Lung (tissue), 12 donors: ENCODE data around the gene SLC39A2. TPM values are rescaled to one million over a fixed set of nuclear protein-coding genes. Genes with fewer than 3 reads are reported as not detected.

Experiments
- ATAC-seq: fragments of 200-7000 bp; cut with Tn5 transposase; one replicate; pipeline ENCODE4 v1.9.1; 2020; ENCODE audit warnings: moderate number of reproducible peaks; ENCODE audit not compliant: insufficient read depth, low FRiP score
- DNase-seq, 3 donors: peaks; one replicate each; pipeline ENCODE4 v3.0.0-alpha.2; 2013 to 2017
- H3K27ac ChIP-seq, 2 donors: one replicate each; pipeline ENCODE4 v1.5.1; 2013; ENCODE audit warnings: mild to moderate bottlenecking in 2 of 2, moderate library complexity in 2 of 2, control low read depth in 1 of 2, inconsistent platforms in 1 of 2, low read depth in 1 of 2, low read length in 1 of 2
- H3K27me3 ChIP-seq, 3 donors: one replicate each; pipeline ENCODE4 v1.5.1; 2013; ENCODE audit warnings: low read length in 2 of 3; ENCODE audit not compliant: control insufficient read depth in 3 of 3, insufficient read depth in 3 of 3
- H3K36me3 ChIP-seq, 4 donors: one replicate each; pipeline ENCODE4 v1.5.1; 2013; ENCODE audit warnings: low read length in 4 of 4, mild to moderate bottlenecking in 1 of 4, moderate library complexity in 1 of 4; ENCODE audit not compliant: control insufficient read depth in 4 of 4, insufficient read depth in 4 of 4
- H3K4me1 ChIP-seq, 5 donors: one replicate each; pipeline ENCODE4 v1.5.1; 2013; ENCODE audit warnings: low read length in 5 of 5, mild to moderate bottlenecking in 2 of 5, moderate library complexity in 1 of 5; ENCODE audit not compliant: control insufficient read depth in 5 of 5, insufficient read depth in 5 of 5
- H3K4me3 ChIP-seq: one replicate; pipeline ENCODE4 v1.5.1; 2013; ENCODE audit warnings: mild to moderate bottlenecking, control low read depth, moderate library complexity
- H3K9ac ChIP-seq, 2 donors: one replicate each; pipeline ENCODE4 v1.5.1; 2013; ENCODE audit warnings: low read length in 2 of 2, control low read depth in 1 of 2; ENCODE audit not compliant: insufficient read depth in 1 of 2
- H3K9me3 ChIP-seq, 4 donors: one replicate each; pipeline ENCODE4 v1.5.1; 2013; ENCODE audit warnings: low read length in 3 of 4, mild to moderate bottlenecking in 1 of 4, moderate library complexity in 1 of 4; ENCODE audit not compliant: control insufficient read depth in 4 of 4, insufficient read depth in 3 of 4
- CTCF ChIP-seq: IDR thresholded peaks from 2 replicates; pipeline ENCODE4 v1.5.1; 2012; ENCODE audit warnings: mild to moderate bottlenecking; ENCODE audit errors: control extremely low read depth, extremely low read depth
- WGBS, 2 donors: extraction: QIAGEN DNeasy Blood & Tissue Kit; methylation state at CpG; one replicate each; pipeline ENCODE4 v1.1.7; 2013; 5-methylcytosine and 5-hydroxymethylcytosine counted together
- polyA plus RNA-seq, 2 donors: library from polyadenylated mRNA; stranded (reverse); fragments of 200-250 nt; gene quantifications; one replicate each; pipeline ENCODE4 v1.2.1, GENCODE V29; 2013
- total RNA-seq, 2 donors: library from RNA; depleted of rRNA in 1 of 2; stranded (reverse); fragments of >200 nt in 1 of 2; gene quantifications; one replicate each; pipeline ENCODE4 v1.2.1, GENCODE V29; 2014 to 2021
- donor health status: control.
- donor health status: control.
- donor health status: Bipolar disorder and iron deficiency.
- donor health status: healthy.
- donor health status: DM: yes; HTN: yes; CAD: no.

The SLC39A2 gene
- total and polyA plus RNA-seq, 4 donors = 0.02 to 0.08 TPM; not detected in 2

GRCh38 chr14:20973501-20973900 is 25.6 kb upstream of the SLC39A2 start:
- Histone ChIP-seq H3K4me3 (no peak overlapping the region), H3K9ac (no peak overlapping the region), H3K4me1 (peaks cover 0 to 11% (median 0%) of the 10 kb centered on the region in 5 donors), H3K27me3 (no peaks in the 10 kb centered on the region), H3K36me3 (no peaks in the 10 kb centered on the region), H3K27ac (no peak overlapping the region), H3K9me3 (no peaks in the 10 kb centered on the region)
- TF ChIP-seq CTCF = no peak
- ATAC-seq (no peak), DNase-seq (no peak)
- WGBS, 2 donors = 96 to 98% methylated on average over 3 of the region's 3 CpGs

GRCh38 chr14:20976291-20976690 is 22.8 kb upstream of the SLC39A2 start:
- Histone ChIP-seq H3K4me3 (no peak overlapping the region), H3K27me3 (no peaks in the 10 kb centered on the region), H3K36me3 (no peaks in the 10 kb centered on the region), H3K9ac (no peak overlapping the region), H3K9me3 (no peaks in the 10 kb centered on the region), H3K27ac (no peak overlapping the region), H3K4me1 (peaks cover 0 to 5% (median 0%) of the 10 kb centered on the region in 5 donors)
- ATAC-seq = no peak
- TF ChIP-seq CTCF = no peak
- WGBS, 2 donors = 93 to 100% methylated on average over 1 of the region's 1 CpG
- DNase-seq = no peak

GRCh38 chr14:20978687-20979086 is 20.4 kb upstream of the SLC39A2 start:
- H3K4me3 ChIP-seq = no peak overlapping the region
- no peaks in the 10 kb centered on the region for H3K4me1 ChIP-seq
- H3K27ac ChIP-seq = no peak overlapping the region
- ATAC-seq (no peak), DNase-seq (no peak)
- H3K36me3 ChIP-seq = no peaks in the 10 kb centered on the region
- no peak overlapping the region for H3K9ac ChIP-seq
- WGBS, 2 donors = 51 to 74% methylated on average over 1 of the region's 1 CpG
- H3K9me3 ChIP-seq = no peaks in the 10 kb centered on the region
- no peaks in the 10 kb centered on the region for H3K27me3 ChIP-seq
- no peak for TF ChIP-seq CTCF

- Histone ChIP-seq H3K9ac (no peak overlapping the region), H3K27ac (no peak overlapping the region), H3K4me1 (no peaks in the 10 kb centered on the region), H3K36me3 (no peaks in the 10 kb centered on the region), H3K4me3 (no peak overlapping the region), H3K27me3 (no peaks in the 10 kb centered on the region), H3K9me3 (no peaks in the 10 kb centered on the region)
- DNase-seq (no peak), ATAC-seq (no peak)
- TF ChIP-seq CTCF = no peak
- WGBS, 2 donors = 41 to 81% methylated on average over 1 of the region's 1 CpG
These were observed 18.2 kb upstream of the SLC39A2 start for GRCh38 chr14:20980906-20981305.
